Panc1 (cell line): Measurements from ENCODE around the gene STK17B.

Experiments
- POLR2AphosphoS5 ChIP-seq: IDR thresholded peaks from 2 replicates; pipeline ENCODE4 v1.6.1; 2012; ENCODE audit warnings: mild to moderate bottlenecking, low read depth, low read length, moderate library complexity
- SIN3A ChIP-seq: IDR thresholded peaks from 2 replicates; pipeline ENCODE4 v1.6.1; 2012; ENCODE audit warnings: low read depth, mild to moderate bottlenecking, low read length, moderate library complexity, borderline replicate concordance; ENCODE audit not compliant: insufficient read depth
- TCF7L2 ChIP-seq: IDR thresholded peaks from 2 replicates; pipeline ENCODE4 v1.6.1; 2011; ENCODE audit warnings: mild to moderate bottlenecking, low read depth, low read length, inconsistent platforms
- TF ChIP-seq, protein P1 (sequence below): fragments of 450-650 bp; IDR thresholded peaks from 2 replicates; pipeline ENCODE4 v1.5.1; 2017; ENCODE audit warnings: mild to moderate bottlenecking
- TF ChIP-seq, protein P2 (sequence below), 2 experiments: IDR thresholded peaks; 2 replicates each; pipeline ENCODE4 v1.6.1; 2011 to 2012; ENCODE audit warnings: low read depth in 2 of 2, control low read depth in 1 of 2, low read length in 1 of 2, mild to moderate bottlenecking in 1 of 2, moderate library complexity in 1 of 2; ENCODE audit not compliant: insufficient read depth in 1 of 2

DNA sequence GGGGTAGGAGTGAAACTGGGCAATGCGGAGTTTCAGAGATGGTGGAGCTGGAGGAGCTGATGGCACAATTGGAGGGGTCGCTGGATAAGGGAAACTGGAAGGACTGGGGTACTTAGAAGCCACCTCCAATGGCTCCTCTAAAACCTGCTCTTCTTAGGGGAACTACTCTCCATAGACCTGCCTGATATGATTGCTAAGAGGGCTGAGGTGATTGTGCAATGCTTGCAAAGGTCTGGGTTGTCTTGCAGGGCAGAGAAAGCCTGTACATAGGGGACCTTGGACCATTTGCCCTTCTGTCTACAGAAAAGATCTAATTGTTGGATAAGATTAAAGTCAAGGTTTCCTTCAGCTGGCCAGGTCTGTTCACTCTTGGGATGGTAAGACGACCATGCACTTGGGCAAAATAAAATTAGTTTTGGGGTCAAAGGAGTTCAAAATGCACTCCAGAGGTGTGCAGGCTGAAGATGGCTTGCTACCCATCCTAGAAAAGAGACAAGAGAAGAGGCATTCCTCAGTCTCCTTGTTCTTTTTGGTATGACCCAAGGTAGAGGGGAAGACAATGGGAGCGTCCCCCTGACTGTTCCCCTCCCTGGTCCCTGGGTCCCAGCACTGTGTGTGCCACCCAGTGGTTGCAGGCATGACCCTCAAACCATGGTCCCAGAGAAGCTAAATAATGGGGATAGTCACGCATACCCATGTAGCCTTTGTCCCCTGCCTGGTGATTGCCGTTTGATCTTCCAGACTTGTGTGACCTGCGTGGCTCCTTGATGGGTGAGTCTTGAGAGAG is 41.1 kb downstream of the STK17B start:
- TF ChIP-seq, protein P1, sequence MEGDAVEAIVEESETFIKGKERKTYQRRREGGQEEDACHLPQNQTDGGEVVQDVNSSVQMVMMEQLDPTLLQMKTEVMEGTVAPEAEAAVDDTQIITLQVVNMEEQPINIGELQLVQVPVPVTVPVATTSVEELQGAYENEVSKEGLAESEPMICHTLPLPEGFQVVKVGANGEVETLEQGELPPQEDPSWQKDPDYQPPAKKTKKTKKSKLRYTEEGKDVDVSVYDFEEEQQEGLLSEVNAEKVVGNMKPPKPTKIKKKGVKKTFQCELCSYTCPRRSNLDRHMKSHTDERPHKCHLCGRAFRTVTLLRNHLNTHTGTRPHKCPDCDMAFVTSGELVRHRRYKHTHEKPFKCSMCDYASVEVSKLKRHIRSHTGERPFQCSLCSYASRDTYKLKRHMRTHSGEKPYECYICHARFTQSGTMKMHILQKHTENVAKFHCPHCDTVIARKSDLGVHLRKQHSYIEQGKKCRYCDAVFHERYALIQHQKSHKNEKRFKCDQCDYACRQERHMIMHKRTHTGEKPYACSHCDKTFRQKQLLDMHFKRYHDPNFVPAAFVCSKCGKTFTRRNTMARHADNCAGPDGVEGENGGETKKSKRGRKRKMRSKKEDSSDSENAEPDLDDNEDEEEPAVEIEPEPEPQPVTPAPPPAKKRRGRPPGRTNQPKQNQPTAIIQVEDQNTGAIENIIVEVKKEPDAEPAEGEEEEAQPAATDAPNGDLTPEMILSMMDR: no peak
- TF ChIP-seq, protein P2, sequence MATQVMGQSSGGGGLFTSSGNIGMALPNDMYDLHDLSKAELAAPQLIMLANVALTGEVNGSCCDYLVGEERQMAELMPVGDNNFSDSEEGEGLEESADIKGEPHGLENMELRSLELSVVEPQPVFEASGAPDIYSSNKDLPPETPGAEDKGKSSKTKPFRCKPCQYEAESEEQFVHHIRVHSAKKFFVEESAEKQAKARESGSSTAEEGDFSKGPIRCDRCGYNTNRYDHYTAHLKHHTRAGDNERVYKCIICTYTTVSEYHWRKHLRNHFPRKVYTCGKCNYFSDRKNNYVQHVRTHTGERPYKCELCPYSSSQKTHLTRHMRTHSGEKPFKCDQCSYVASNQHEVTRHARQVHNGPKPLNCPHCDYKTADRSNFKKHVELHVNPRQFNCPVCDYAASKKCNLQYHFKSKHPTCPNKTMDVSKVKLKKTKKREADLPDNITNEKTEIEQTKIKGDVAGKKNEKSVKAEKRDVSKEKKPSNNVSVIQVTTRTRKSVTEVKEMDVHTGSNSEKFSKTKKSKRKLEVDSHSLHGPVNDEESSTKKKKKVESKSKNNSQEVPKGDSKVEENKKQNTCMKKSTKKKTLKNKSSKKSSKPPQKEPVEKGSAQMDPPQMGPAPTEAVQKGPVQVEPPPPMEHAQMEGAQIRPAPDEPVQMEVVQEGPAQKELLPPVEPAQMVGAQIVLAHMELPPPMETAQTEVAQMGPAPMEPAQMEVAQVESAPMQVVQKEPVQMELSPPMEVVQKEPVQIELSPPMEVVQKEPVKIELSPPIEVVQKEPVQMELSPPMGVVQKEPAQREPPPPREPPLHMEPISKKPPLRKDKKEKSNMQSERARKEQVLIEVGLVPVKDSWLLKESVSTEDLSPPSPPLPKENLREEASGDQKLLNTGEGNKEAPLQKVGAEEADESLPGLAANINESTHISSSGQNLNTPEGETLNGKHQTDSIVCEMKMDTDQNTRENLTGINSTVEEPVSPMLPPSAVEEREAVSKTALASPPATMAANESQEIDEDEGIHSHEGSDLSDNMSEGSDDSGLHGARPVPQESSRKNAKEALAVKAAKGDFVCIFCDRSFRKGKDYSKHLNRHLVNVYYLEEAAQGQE (IDR thresholded peaks at IDR 0.05; ENCODE audit: insufficient read depth in 1 of 2, low read depth in 2 of 2, low read length in 1 of 2): no peak
- TF ChIP-seq POLR2AphosphoS5 (no peak), SIN3A (no peak), TCF7L2 (no peak)
